Mesenteric fat pad (tissue), 1 donor: Measurements from ENCODE around the gene GATB. TPM values are rescaled to one million over a fixed set of nuclear protein-coding genes. Genes with fewer than 3 reads are reported as not detected.

Experiments used
- DNase-seq: peaks from one replicate; pipeline ENCODE4 v3.0.0-alpha.2; 2020; ENCODE audit warnings: low spot score
- total RNA-seq: library from RNA; stranded (reverse); fragmentation: NEBNext Ultra II Directional; extraction: Animal tissue kit (Norgen Biotek cat#: 25700); gene quantifications from one replicate; pipeline ENCODE4 v1.2.1, GENCODE V29; 2021
- donor health status: DM: yes; HTN: yes; CAD: no.

The GATB gene
- total RNA-seq, 1 donor from 2014 or later: 16.6 TPM

DNA sequence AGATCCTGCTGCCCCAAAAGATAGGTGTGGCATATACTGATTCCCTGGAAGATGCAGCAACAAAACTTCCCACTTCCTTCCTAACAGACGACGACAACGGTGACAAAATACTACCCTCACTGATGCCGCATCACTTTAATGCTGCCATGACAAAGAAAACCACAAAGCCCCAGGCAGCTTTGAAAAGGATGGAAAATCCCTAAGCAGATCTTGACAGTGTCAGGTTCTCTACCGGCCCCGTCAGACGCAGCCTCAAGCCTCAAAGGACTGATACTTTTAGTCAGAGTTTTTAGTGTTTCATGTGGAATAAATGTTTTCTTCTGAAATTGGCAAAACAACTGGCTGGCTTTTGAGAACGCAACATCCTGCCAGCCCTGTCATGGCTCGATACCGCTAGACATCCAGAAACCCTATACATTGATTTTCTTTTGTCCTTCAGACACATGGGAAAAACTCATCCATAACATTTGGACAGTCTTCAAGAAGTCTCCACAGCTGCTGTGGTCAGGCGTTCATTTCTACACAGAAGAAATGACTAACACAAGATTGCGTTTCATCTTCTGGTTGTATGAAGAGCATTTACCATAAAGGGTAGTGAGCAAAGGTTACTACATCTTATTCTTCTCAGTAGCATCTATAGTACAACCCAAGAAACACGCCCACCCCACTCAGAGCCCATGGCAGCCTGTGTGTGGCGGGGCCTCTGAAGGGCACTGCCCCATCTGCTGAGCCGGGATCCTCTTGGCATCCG lies 60.1 kb downstream of the GATB start:
- no peak for DNase-seq

DNA sequence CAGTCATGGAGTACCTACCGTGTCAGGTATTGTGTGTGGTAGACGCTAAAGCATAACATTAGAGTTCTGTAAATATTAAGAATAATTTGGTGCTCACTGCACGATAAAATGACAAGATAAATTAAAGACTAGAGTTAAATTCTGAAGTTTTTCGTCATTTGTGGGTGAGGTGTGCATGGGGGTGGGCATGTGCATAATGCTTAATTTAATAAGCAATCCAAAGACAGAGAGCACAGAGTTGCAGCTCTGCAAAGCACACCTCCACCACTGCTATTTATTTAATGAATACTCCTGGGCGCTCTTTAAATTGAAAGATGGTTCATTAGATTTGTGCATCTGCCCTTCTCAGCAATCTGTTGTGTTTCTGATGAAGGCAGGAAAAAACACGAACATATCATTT lies 62.6 kb downstream of the GATB start:
- DNase-seq: no peak

DNA sequence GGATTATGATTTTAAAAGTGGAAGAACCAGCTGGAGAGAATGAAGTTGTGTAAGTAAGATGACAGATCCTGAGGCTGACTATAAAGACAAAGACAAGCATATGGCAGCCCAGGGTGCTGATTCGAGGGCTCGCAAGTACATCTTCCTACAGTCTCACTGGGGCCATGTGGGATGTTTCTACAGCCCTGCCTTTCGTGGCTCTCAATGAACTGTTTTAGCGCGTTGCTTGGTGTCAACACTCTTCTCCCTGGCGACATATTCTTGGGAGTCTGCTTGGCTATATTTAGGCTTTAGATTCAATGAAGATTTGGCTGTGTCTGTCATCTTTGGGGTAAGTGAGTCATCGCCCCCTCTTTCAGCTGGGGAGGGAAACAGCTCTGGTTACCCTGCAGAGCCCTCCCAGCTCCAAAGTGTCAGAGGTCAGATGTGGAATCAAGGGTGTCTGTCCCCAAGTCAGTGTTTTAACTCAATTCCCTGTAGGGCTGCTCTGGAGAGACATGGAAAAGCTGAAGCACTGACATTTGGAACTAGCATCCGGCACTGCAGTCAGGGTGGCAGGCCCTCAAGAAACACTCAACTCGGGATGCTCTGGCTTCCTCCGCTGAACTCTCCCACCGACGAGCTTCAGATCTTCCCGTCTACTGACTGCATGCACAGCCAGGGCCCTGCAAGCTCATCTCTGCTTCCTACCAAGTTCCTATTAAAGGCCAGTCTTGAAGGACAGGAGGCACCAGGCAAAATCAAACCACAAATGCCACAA lies 65.7 kb downstream of the GATB start:
- no peak for DNase-seq

DNA sequence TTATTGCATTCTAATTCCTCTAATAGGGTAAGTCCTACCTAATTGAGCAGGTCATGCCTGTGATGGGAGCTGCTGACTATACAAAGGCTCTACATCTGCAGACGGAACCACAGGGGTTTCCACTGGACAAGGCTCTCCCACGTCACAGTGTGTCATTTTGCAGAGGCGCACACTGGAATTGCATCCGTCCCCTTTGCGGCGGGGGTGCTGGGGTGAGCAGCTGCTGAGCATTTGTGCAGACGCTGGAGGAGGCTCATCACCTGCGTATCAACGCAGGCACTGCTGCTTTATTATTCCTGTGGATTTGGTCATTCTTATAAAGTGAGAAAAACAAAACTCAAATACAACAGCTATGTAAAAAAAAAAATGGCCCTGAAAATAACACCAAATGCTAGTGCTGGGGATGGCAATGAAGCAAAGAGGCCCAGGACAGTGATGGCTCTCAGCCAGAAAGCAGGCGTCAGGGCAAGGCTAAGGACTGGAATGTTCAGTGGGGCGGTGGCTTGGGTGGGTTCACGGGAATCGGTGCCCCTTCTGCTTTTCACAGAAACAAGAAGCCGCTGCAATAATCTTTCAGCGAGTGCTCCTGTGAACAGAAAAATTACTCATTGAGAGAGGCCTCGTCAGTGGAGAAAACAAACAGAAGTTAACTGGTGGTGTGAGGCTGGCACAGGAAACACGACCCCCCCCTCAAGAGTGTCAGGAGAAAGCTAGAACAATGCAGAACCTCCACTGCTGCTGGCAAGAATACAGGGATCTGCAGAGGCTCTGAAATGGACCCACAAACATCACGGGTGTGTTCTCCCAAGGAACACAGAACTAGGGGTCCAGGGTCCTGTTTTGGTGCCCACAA lies 67.8 kb downstream of the GATB start:
- no peak for DNase-seq

DNA sequence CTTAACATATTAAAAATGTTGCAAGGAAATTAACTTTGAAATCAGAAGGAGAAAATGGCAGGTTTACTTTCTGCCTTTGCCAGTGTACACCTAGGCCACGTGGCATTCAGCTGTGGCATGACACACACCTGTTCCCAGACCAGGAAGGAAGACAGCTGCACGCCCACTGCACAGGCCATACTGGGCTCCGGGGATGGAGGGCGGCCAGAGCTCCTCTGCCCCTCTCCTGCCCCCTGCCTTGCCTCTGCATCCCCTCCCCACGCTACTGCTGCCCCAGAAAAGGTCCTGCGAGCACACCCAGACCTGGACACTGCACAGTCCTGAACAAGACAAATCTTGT lies 68.4 kb downstream of the GATB start:
- no peak for DNase-seq

DNA sequence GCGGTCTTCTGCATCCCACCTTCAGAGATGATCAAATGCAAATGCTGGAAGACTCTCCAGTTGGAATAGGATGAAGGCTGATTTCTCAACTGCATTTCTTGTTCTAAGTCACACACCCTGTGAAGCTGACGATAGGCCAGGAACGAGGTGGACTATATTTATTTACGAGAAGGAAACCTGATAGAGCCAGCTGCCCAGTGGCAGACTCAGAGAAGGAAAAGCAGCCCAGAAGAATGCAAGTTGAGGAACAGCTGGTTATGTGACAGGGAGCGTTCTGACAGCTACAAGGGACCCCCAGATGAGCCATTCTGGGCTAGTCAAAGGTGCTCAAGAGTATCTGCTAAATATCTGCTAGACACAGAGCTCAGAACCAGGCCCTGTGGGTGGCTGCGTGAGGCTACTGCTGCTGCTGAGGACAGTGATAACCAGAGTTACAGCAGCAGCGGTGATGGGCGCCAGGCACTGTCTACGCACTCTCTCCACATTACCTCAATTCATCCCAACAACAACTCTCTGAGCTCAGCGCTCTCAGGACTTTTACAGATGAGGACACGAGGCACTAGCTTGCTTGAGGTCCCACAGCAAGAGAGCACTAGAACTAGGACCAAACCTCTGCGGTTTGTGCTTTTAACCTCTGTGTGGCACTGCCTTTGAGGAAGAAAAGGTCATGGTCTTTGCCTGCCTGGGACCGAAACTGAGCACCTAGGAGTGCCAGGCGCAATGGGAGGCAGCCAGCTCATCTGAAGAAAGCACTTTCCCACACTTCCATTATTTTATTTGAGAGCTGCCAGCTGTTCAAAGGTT lies 69.0 kb downstream of the GATB start:
- DNase-seq: no peak

DNA sequence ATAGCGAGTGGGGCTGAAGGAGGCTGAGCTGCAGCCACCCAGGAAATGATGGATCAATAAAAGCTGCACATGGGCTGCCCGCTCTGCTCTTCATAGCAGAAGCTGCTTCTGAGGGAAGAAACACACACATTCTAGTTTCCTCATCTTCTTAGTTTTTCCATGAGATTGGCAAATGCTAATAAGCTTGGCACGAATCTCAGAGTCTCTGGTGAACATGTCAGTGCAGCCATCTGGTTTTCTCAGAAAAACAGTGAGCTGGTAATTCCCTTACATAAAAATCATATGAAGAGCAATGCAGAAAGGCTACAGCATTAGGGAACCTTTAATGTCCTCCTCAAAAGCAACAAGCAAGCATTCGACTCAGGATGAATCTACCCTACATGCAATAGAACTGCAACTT lies 69.9 kb downstream of the GATB start:
- no peak for DNase-seq

DNA sequence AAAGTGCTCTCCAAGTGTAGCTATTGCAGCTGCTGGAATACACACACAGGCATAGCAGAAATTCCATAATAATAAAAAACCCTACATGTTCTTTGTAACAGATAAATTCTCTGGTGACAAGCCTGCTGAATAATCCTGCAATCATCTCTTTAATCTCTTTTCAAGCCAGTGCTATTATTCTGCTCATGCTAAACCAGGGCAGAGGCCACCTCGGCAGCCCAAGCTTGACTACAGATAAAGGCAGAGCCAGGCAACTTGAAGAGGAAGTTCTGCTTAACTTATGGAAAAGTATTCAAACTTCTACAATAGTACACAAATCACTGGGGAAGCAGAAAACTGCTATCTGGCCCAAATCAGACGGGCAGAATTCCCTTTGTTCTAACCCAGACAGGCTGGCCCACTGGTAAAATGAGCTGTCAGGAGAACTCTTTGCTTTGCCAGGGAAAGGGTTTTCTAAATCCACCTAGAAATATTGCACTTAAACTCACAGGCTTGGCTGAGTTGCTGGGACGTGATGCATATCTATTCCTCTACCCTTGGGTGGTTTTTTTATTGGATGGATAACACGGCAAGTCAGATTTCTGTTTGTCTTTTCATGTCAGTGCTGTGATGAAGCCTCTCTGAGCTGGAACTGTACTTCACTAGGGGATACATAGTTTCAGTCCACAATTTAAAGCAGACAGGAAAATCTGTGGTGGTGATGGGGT lies 70.5 kb downstream of the GATB start:
- no peak for DNase-seq

DNA sequence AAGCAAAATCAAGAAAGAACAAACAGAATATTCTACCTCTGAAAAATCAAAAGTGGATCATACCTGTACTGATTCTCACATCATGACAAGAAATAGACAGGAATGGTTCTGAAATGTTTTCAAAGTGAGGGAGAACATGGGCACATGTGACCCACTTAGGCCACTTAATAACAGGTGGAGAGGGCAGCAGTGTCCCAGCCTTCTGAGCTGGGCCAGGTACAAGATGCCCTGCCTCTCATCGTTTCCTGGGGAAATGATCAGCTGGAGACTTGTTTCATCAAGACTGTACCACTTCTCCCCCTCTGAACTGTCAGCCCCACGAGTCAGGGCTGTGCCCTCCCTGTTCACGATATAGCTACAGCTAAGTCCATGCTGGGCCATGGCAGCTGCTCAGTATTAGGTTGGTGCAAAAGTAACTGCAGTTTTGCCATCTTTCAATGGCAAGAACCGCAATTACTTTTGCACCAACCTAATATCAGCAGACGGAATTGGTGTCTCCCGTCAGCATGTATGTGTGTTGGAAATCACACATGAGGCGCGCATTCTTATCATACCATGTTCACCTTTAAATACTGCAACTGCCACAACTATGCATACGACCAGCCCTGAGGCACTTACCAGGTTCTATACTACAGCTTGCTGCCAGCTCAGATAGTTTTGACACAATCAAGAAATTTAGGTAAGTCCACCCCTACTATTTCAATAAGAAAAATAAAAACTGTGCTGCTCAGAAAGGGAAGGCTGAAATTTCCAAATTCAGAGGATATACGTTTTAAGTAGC lies 71.4 kb downstream of the GATB start:
- DNase-seq: no peak

DNA sequence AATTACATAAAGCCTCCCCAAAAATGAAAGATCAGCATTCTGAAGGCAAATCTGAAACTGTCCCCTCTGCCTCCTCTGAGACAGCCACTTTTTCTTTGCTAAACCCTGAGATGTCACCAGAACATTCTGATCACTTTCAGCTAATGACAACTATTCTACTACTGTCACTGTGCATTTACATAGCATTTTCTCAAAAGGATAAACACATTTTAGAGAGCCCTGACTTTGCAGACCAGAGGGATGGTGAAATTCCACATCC lies 72.1 kb downstream of the GATB start:
- no peak for DNase-seq

DNA sequence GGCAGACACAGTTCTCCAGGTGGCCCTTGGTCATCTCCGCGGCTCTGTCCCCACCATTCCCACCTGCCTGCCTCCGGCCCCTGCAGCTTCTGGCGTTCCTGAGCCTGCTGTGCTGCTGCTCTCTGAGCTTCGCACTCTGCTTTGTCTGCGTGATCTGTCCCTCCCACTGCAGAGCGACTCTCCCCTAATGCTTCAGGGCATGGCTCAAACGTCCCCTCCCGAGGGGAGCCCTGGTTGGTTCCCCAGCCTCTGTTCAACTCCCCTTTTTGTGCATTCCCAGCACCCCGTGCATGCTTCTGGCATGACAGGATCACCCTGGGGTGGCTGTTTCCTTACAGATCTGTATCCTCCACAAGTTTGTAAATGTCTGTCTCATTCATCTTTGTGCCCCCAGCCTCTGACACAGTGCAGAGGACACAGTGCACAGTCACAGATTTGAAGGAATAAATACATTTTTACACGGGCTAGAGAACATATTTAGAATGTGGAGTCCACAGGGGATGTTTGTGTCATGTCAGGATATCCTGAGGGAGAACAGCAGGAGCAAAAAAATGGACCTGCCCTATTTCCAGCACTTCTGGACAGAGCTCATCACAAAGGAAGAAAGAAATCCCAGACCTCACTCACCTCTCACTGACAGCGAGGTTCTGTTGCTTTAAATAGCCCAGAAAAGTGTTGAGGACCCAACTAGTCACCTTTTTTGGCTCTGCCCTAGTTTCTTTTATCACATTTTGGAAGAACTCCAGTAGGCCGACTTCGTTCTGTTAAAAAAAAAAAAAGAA lies 72.6 kb downstream of the GATB start:
- DNase-seq: no peak

DNA sequence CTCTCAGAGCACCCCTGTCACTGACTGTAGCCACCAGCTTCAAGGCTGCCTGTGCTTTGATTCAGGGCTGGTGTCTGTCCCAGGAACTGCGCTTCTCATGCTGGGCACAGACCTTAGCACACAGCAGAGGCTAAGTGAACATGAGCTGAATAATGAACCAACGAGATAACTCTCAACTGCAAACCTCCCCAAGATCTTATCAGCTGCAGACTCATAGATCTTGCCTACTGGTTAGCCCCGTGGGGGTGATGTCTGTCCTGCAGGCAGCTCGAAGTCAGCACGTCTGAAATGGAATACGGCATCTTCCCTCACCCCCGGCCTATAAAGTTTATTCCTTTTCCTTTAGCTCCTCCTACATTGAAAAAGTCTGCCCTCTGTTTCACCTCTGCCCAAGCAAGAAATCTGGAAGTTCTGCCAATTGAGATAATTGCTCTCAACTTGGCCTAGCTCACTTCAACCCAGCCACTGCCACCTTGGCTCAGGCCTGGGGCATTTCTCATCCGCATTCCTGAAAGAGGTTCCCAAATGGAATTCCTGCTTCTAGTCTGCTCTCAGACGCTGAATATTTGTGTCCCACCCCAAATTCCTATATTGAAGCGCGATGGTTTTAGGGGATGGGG lies 73.7 kb downstream of the GATB start:
- no peak for DNase-seq

DNA sequence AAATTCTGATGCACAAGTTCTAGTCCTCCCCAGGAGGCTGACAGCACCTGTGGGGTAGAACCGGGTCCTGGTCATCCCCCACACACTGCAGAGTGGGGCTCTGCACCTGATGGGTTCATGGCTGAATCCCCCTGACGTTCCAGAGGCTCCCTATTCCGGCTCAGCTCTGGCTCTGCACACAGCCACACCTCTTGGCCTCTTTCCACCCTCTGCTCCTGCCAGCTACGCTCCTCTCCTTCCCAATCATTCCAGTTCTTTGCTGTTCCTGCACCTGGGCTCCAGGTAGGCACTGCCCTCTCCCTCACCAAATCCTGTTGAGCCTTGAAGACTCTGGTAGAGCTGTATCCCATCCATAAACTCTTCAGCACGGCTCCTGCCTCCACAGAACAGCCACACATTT lies 75.5 kb downstream of the GATB start:
- DNase-seq: no peak

DNA sequence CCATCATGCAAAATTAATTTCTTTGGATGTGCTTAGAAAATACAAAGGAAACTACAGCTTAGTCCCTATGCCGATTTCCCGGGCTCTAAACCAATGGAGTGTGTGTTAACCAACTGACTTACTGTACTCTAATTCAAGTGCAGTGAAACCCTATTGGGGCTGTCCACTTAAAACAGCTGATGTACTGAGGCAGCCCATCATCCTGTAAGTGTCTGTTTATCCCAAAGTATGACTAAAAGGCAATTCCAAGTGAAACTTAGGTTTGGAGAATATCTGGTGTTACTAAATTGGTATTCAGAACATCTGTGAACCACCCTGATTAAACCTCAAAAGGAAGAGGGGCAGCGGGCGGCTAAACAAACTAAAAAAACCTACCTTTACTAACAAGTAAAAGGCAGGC lies 79.7 kb downstream of the GATB start:
- no peak for DNase-seq

DNA sequence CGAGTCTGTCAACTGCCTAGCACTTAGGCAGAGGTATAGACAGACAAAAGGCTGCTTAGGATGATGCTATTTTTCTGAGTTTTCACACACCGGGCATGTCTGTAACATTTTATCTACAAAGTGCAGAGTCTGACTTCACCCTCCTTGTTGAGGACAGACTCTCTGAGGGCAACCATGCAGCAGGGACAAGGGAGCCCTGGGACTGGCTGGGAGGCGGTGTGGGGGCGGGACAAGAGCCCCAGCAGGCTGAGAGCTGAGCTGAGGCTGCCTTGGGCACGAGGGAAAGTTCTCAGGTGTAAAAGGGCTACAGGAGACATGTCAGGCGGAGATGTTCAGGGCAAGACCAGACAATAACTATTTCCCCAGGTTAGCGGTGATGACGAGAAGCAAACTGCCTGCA lies 81.6 kb downstream of the GATB start:
- no peak for DNase-seq

DNA sequence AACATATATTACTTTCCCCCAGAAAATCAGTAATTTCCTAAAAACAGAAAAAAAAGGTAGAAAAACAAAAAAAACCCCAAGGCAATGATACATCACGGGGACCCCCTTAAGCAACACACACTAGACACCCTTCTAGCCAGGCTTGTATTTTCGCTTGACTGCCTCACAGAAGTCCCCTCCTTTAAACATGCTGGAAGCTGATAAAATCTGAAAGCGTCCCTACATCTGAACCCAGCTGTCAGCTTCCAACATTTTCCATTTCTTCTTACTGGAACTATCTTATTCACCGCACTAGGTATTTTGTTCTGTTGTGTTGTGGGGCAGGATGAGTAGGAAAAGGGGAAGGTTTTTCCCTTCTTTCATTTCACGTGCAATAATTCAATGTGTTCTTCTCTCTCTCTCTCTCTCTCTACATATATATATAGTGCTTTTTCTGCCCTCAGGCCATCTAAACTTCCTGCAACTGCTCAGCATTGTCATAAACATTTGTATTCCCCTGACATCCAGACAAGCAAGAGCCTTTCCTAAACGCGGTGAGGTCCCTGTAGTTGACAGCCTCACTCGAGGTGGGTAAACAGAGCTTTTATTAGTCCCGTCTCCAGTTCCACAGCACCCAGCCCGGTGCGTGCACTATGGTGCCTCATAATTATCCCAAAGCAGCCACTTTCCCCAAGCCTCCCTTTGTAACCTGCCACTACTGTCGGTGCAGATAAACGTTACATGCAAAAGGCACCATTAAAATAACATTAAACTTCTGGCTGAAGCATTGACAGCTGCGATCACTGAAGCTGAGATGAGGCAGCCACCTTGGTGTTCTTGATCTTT lies 82.5 kb downstream of the GATB start:
- no peak for DNase-seq

DNA sequence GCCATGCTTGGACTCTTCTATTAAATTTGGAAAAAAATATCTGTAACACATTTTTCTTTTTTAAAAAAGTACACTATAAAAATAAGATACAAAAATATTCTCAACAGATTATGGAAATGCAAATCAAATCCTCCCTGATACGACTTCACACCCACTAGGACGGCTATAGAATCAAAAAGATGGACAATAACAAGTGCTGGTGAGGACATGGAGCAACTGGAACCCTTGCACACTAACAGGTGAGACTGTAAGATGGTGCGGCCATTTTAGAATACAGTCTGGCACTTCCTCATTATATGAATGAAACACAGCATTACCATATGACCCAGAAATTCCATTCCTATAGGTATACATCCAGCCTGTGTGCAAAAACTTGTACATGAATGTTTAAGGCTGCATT lies 83.6 kb downstream of the GATB start:
- no peak for DNase-seq

DNA sequence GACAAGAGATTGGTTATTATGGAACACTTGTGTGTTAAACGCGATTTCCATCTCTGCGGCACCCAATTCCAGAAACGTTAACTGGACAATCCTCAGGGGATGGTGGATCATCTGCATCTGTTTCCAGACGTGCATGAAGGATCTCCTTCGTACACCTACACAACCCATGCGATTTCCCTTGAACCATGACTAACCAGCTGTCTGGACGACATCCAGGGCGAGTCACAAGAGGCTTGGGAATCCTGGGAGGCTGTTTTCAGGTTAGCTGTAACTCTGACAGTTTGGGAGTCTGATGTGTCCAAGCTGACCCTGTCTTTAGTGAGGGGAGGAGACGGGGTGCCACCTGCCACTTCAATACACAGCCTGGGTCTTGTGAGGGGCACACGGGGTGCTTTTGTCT lies 84.5 kb downstream of the GATB start:
- no peak for DNase-seq
